Spleen (tissue), 11 donors: ENCODE data around the gene CCDC38. TPM values are rescaled to one million over a fixed set of nuclear protein-coding genes. Genes with fewer than 3 reads are reported as not detected.

Experiments
- DNase-seq: peaks from one replicate; pipeline ENCODE4 v3.0.0-alpha.2; 2020
- H3K27ac ChIP-seq, 8 donors: fragments of 200-600 bp; sonication (generic) in 7 of 8; 1 replicate in 4 of 8; 2 replicates in 4 of 8; pipeline versions ENCODE4 v1.5.0 to v1.8.0; 2016 to 2021; ENCODE audit warnings: inconsistent platforms in 4 of 8, mild to moderate bottlenecking in 4 of 8, moderate library complexity in 1 of 8
- H3K27me3 ChIP-seq, 7 donors: fragments of 200-600 bp; sonication (generic) in 6 of 7; replicated peaks in 1 of 7; 1 replicate in 4 of 7; 2 replicates in 3 of 7; pipeline versions ENCODE4 v1.5.0 to v1.8.0; 2016 to 2021; ENCODE audit warnings: inconsistent platforms in 3 of 7, mild to moderate bottlenecking in 1 of 7
- H3K36me3 ChIP-seq, 6 donors: fragments of 200-600 bp; sonication (generic) in 5 of 6; 1 replicate in 4 of 6; 2 replicates in 2 of 6; pipeline versions ENCODE4 v1.5.0 to v1.8.0; 2016 to 2021; ENCODE audit warnings: inconsistent platforms in 2 of 6
- H3K4me1 ChIP-seq, 6 donors: fragments of 200-600 bp; sonication (generic) in 5 of 6; 1 replicate in 3 of 6; 2 replicates in 3 of 6; pipeline versions ENCODE4 v1.5.0 to v1.8.0; 2016 to 2021; ENCODE audit warnings: inconsistent platforms in 3 of 6
- H3K4me3 ChIP-seq, 8 donors: fragments of 200-600 bp; sonication (generic) in 7 of 8; 1 replicate in 4 of 8; 2 replicates in 4 of 8; pipeline versions ENCODE4 v1.5.0 to v1.8.0; 2016 to 2021; ENCODE audit warnings: inconsistent platforms in 4 of 8, mild to moderate bottlenecking in 4 of 8, moderate library complexity in 2 of 8
- H3K9me3 ChIP-seq, 8 donors: fragments of 200-600 bp; sonication (generic) in 7 of 8; 1 replicate in 4 of 8; 2 replicates in 4 of 8; pipeline versions ENCODE4 v1.5.0 to v1.8.0; 2016 to 2021; ENCODE audit warnings: inconsistent platforms in 4 of 8
- CTCF ChIP-seq, 11 experiments: fragments of 200-600 bp in 7 of 11; fragments of 450-650 bp in 4 of 11; sonication (generic) in 4 of 11; IDR thresholded peaks in 8 of 11; conservative IDR thresholded peaks in 3 of 11; 1 replicate in 7 of 11; 2 replicates in 4 of 11; pipeline versions ENCODE4 v1.4.0 to v1.8.0; 2016 to 2021; ENCODE audit warnings: antibody characterized with exemption in 11 of 11, inconsistent platforms in 4 of 11, mild to moderate bottlenecking in 1 of 11
- POLR2A ChIP-seq, 3 donors: fragments of 450-650 bp; IDR thresholded peaks; one replicate each; pipeline ENCODE4 v1.5.1; 2017; ENCODE audit warnings: antibody characterized with exemption in 3 of 3, mild to moderate bottlenecking in 1 of 3
- POLR2AphosphoS5 ChIP-seq, 3 donors: sonication (generic); formaldehyde crosslinking; IDR thresholded peaks; one replicate each; pipeline ENCODE4 v1.5.1; 2017; ENCODE audit warnings: antibody characterized with exemption in 3 of 3
- WGBS, 5 donors: extraction: QIAGEN DNeasy Blood & Tissue Kit in 3 of 5; methylation state at CpG; one replicate each; pipeline versions ENCODE4 v1.1.5 to v1.1.7; 2013 to 2018; 5-methylcytosine and 5-hydroxymethylcytosine counted together
- intact Hi-C: fragments of 100-400 bp; cut with DNase I; formaldehyde crosslinking; loops from one replicate; pipeline ENCODE4 v1.15.0; 2023; ENCODE audit warnings: low total_unique reads
- polyA plus RNA-seq, 3 donors: library from polyadenylated mRNA; stranded (reverse); fragments of 200-250 nt; gene quantifications; one replicate each; pipeline ENCODE4 v1.2.1, GENCODE V29; 2013
- total RNA-seq, 7 donors: library from RNA; depleted of rRNA in 3 of 7; stranded (reverse); fragments of >200 nt in 3 of 7; fragmentation: NEBNext Ultra II Directional in 4 of 7; extraction: Animal tissue kit (Norgen Biotek cat#: 25700) in 4 of 7; gene quantifications; one replicate each; pipeline versions ENCODE4 v1.1.0 to v1.2.1, GENCODE V29; 2016 to 2021
- donor health status: healthy with polysubstance abuse.
- donor health status: DM: no; HTN: no; CAD: no; lungs with moderate emphysema.
- donor health status: DM: no; HTN: no; CAD: no.
- donor health status: Bipolar disorder and iron deficiency.
- donor health status: healthy.
- donor health status: DM: no; HTN: no; CAD: no.
- donor health status: DM: yes; HTN: yes; CAD: no.

Gene CCDC38
- total and polyA plus RNA-seq, 10 donors: 0.34 to 2.1 (median 0.86) TPM; not detected in 1

GRCh38 chr12:95988506-95989275 lies 46.3 kb upstream of the CCDC38 start:
- Histone ChIP-seq H3K4me3 (no peak overlapping the region), H3K36me3 (peaks cover 0 to 81% (median 0%) of the 10 kb centered on the region in 6 donors), H3K27me3 (no peaks in the 10 kb centered on the region), H3K27ac (no peak overlapping the region), H3K4me1 (no peaks in the 10 kb centered on the region), H3K9me3 (no peaks in the 10 kb centered on the region)
- TF ChIP-seq POLR2AphosphoS5 (IDR thresholded peaks at IDR 0.05) (no peak), POLR2A (IDR thresholded peaks at IDR 0.05) (no peak), CTCF (IDR thresholded peaks at IDR 0.05 in 8 of 11, conservative IDR thresholded peaks at IDR 0.05 in 3 of 11) (no peak)
- intact Hi-C loops: no loop called here
- DNase-seq: no peak
- WGBS, 5 donors: 76 to 80% (median 78%) methylated on average over 11 of the region's 11 CpGs

- no peaks in the 10 kb centered on the region for H3K9me3 ChIP-seq
- DNase-seq: no peak
- no peak overlapping the region for H3K27ac ChIP-seq
- H3K27me3 ChIP-seq: no peaks in the 10 kb centered on the region
- no peaks in the 10 kb centered on the region for H3K4me1 ChIP-seq
- H3K36me3 ChIP-seq: peaks cover 0 to 81% (median 0%) of the 10 kb centered on the region in 6 donors
- TF ChIP-seq POLR2A (IDR thresholded peaks at IDR 0.05) (no peak), POLR2AphosphoS5 (IDR thresholded peaks at IDR 0.05) (no peak), CTCF (IDR thresholded peaks at IDR 0.05 in 8 of 11, conservative IDR thresholded peaks at IDR 0.05 in 3 of 11) (no peak)
- intact Hi-C loops: no loop called here
- 83 to 92% (median 89%) methylated on average over 14 of the region's 14 CpGs for WGBS, 5 donors
- no peak overlapping the region for H3K4me3 ChIP-seq
Observed at GRCh38 chr12:95986635-95987570, 44.5 kb upstream of the CCDC38 start.

DNA sequence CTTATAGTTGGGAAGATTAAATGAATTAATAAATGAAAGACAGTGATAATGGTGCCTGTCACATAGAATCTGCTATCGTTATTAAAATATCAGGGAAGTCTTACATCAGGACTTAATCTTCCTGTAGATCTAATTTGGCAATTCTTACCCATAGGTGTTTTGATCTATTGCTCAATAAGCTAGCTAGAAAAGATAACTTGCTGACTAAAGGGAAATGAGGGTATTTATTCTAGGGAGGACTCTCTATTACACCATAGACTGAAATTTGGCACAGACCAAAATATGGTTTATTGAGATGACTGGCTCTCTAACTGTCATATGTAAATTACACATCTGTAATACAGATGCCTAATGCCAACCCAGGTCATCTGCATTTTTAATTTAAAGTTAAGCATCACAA lies 42.3 kb upstream of the CCDC38 start:
- WGBS, 5 donors: 60 to 96% (median 70%) methylated on average over 1 of the region's 1 CpG
- Histone ChIP-seq H3K9me3 (no peaks in the 10 kb centered on the region), H3K4me1 (no peaks in the 10 kb centered on the region), H3K4me3 (no peak overlapping the region), H3K27ac (no peak overlapping the region), H3K36me3 (peaks cover 0 to 79% (median 0%) of the 10 kb centered on the region in 6 donors), H3K27me3 (no peaks in the 10 kb centered on the region)
- intact Hi-C loops: no loop called here
- TF ChIP-seq POLR2A (IDR thresholded peaks at IDR 0.05): no peak
- no peak for TF ChIP-seq POLR2AphosphoS5 (IDR thresholded peaks at IDR 0.05)
- TF ChIP-seq CTCF (IDR thresholded peaks at IDR 0.05 in 8 of 11, conservative IDR thresholded peaks at IDR 0.05 in 3 of 11): no peak
- DNase-seq: no peak

DNA sequence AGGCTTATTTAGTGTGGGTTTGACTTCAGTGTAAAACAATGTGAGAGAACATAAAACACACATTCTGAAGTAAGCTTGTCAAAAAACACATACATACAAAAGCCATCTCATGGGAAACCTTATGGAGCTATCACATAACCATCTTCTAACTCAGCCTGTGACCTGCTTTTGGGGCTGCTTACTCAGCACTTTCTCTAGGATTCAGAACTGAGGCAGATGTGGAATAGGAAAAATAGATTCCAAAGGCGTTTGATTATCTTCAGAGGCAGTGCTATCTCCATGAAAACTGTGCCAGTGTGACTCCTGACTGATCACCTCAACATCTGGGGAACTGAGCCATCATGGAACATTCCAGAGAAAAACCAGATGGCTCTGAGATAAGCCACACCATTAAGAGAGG lies 40.2 kb upstream of the CCDC38 start:
- Histone ChIP-seq H3K4me3 (no peak overlapping the region), H3K4me1 (no peaks in the 10 kb centered on the region), H3K27ac (no peak overlapping the region), H3K9me3 (no peaks in the 10 kb centered on the region), H3K27me3 (no peaks in the 10 kb centered on the region), H3K36me3 (peaks cover 0 to 78% (median 0%) of the 10 kb centered on the region in 6 donors)
- WGBS, 5 donors: 68 to 95% (median 87%) methylated on average over 1 of the region's 1 CpG
- intact Hi-C loops: no loop called here
- TF ChIP-seq POLR2AphosphoS5 (IDR thresholded peaks at IDR 0.05) (no peak), CTCF (IDR thresholded peaks at IDR 0.05 in 8 of 11, conservative IDR thresholded peaks at IDR 0.05 in 3 of 11) (no peak), POLR2A (IDR thresholded peaks at IDR 0.05) (no peak)
- DNase-seq: no peak
